NCI-H1048 (cell line): ENCODE measurements around the gene BAX.

Experiments used
- DNase-seq: peaks from one replicate; lab custom pipeline; 2025; lab: John Stamatoyannopoulos, UW

The BAX gene

DNA sequence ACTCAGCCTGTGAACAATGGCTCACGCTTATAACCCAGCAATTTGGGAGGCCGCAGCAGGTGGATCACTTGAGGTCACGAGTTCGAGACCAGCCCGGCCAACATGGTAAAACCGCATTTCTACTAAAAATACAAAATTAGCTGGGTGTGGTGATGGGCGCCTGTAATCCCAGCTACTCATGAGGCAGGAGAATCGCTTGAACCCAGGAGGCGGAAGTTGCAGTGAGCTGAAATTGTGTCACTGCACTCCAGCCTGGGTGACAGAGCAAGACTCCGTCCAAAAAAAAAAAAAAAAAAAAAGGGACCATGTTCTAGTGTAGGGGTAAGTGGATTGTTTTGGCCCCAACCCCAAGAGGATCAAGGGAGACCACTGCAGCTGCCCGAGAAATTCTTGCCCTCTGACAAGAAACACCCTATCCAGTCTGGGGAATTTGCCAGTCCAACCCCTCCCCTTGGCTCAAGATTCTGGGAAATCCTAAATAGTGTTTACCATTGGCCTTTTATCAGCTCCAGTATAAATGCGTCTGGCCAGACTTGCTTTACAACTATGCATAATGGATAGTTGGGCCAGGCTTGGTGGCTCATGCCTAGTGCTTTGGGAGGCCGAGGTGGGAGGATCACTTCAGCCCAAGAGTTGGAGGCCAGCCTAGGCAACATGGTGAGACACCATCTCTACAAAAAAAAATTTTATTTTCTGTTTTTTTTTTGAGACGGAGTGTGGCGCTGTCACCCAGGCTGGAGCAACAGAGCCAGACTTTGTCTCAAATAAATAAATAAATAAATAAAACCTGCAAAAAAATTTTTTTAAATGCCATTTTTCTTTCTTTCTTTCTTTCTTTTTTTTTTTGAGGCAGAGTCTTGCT lies 26.3 kb upstream of the BAX start:
- DNase-seq: no peak

DNA sequence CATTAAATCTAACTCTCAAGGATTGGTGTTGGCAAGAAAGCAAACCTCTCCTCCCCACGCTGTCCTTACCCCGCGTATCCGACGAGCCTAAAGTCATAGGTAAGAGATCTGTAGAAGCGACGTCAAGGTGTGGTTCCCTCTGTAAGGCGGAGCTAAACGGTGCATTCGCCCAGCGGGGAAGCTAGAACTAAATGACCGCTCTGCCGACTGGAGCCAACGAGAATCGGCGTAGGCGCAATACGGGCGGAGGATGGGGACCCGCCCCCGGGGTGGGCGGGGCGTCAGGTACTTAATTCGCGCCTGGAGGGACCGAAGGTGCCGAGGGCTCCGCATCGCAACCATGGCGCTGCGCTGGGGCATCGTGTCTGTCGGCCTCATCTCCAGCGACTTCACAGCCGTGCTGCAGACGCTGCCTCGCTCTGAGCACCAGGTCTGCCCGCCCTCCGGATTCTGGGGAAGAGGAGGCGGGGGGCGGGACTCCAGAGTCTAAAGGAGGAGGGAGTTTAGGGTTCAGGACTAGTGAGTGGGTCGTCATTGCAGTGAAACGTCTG lies 21.2 kb upstream of the BAX start, which contains the start of gene DHDH:
TSS of gene DHDH (plus strand) at position 318 of the 551 bp plus-strand sequence. CDS start at position 341, 23 bp downstream.
- DNase-seq: peak; percentile 86

DNA sequence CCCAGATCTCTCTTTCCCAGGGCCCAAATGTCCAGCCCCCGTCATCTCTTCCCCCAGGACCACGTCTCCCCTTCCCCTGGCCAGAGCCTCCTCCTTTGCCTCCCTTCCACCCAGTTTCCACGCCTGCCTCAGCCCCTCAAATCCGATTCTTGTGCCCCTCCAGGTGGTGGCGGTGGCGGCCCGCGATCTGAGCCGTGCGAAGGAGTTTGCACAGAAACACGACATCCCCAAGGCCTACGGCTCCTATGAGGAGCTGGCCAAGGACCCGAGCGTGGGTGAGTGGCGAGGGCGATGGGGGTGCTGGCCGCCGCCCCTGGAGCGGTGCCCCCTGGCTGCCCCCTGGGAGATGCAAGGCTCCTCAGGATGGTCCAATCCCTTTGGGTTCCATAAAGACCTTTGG lies 19.8 kb upstream of the BAX start:
- DNase-seq: no peak

DNA sequence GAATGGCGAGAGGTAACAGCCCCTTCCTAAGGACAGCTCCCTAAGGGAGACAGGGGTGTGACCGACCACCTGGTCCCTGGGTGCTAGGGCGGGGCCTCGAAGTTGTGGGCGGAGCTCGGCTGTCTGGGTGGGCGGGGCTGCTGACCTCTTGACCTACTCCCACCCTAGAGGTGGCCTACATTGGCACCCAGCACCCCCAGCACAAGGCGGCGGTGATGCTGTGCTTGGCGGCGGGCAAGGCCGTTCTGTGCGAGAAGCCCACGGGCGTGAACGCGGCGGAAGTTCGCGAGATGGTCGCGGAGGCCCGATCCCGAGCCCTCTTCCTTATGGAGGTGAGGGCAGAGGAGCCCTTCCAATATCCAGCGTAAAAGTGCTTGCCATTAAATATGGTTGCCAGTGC lies 18.8 kb upstream of the BAX start:
- DNase-seq: no peak

DNA sequence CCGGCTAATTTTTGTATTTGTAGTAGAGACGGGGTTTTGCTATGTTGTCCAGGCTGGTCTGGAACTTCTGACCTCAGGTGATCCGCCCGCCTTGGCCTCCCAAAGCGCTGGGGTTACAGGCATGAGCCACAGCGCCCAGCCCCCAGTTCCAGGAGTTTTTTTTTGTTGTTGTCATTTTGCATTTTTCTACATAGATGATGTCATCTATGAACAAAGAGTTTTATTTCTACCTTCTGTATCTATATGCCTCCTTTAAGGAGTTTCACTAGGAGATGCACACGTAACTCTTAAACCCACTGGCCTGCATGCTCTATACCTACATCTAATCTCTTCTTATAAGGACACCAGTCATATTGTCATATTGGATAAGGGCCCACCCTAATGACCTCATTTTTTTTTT lies 16.4 kb upstream of the BAX start:
- DNase-seq: no peak

DNA sequence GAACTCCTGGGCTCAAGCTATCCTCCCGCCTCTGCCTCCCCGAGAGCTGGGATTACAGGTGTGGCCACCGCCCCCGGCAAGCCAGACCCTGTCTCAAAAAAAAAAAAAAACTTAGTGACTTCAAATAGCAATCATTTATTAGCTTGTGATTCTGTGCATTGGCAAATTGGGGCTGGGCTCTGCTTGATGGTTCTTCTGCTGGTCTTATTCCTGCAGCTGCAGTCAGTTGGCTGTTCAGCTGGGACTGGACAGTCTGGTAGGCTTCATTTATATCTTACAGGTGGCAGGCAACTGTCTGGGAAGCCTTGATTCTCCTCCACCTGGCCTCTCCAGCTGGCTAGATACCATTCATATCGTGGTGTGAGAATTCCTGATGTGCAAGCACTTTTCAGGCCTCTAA lies 13.8 kb upstream of the BAX start:
- DNase-seq: no peak

DNA sequence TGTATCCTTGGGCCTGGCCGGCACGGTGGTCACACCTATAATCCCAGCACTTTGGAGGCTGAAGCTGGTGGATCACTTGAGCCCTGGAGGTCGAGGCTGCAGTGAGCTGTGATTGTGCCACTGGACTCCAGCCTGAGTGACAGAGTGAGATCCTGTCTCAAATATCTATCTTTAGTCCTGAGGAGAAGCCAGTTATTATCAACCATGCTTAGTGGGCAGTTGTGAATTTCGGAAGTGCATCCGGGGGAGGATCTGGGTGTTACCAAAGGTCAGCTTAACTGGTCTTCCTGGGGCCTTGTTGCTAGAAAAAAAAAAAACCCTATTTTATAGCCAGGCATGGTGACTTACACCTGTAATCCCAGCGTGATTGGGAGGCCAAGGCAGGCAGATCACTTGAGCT lies 11.6 kb upstream of the BAX start:
- no peak for DNase-seq

DNA sequence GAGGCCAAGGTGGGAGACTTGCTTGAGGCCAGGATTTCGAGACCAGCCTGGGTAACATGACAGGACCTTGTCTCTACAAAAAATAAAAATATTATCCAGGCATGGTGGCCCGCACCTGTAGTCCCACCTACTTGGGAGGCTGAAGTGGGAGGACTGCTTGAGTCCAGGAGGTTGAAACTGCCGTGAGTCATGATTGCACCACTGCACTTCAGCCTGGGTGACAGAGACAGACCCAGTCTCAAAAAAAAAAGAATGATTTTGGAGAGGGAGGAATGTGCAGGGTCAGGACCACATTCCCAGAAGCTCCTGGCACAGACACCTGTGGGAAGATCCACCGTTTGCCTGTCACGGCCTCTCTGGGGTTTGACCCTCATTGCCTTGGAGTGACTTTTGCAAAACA lies 9.3 kb upstream of the BAX start:
- no peak for DNase-seq

DNA sequence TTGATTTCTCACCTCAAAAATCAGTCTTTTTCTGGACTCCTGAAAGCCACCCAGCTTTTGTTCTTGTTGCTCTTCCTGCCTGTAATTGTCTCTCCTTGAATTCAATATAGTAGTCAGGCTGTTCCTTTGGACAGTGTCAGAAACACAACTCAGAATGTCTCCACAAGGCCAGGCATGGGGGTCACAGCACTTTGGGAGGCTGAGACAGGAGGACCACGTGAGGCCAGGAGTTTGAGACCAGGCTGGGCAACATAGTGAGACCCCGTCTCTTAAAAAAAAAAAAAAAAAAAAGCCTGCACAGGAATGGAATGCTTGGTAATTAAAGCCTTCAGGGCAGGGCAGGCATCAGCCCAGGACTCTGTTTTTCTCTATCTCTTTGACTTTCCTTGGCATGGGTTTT lies 8.9 kb upstream of the BAX start:
- DNase-seq: no peak

DNA sequence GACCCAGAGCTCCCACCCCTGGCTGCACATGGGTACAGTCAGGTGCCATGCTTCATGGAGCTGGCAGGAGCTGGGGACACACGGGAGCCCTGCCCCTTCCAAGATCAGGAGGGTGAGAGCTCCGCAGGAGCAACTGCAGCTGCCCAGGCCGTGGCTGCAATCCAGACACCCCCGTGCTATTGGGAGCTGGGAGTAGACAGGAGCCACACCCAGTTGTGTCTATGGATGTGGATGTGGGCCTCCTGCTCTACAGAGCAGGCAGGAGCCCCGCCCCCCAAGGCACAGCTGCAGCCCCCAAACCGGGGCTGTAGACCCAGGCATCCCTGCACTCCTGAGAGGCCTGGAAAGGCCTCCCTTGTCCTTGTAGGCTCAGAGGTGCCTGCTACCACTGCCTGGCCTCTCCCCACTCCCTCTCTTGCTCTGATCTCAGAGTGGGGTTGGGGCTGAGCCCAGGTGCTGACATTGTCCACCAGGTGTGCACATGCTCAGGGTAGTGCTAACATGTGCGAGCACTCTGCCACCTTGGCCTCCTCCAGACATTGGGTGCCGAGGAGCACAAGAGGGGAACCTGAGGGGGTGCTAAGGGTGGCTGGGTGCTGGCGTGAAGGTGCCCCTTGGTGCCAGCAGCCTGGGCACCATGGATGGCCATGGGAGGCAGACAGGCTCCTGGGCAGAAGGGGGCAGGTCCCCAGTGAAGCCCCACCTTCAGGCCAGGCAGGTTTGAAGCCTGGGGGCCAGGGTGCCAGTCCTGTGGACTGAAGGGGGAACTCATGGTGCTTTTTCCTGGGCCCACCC lies 8.0 kb upstream of the BAX start:
- DNase-seq: no peak

DNA sequence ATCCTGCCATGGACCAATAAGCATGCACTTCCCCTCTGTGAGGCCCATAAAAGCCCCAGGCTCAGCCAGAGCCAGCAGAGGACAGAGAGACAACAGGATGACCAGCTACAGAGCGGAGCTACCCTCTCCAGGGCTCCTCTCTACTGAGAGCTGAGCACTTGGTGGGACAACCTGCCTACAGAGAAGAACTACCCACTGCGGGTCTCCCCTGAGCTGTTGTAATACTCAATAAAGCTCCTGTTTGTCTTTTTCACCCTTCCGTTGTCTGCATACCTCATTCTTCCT lies 7.5 kb upstream of the BAX start:
- no peak for DNase-seq

DNA sequence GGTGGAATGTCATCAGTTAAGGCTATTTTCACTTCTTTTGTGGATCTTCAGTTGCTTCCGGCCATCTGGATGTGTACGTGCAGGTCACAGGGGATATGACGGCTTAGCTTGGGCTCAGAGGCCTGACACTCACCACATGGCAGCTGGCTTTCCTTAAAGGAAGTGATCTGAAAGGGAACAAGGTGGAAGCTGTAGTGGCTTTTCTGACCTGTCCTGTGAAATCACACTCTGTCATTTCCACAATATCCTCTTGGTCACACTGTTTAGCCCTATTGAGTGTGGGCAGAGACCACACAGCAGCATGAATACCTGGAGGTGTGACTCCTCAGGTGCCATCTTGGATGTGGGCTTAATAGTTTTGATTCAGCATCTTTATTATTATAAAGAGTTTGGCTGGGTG lies 4.5 kb upstream of the BAX start:
- DNase-seq: no peak

DNA sequence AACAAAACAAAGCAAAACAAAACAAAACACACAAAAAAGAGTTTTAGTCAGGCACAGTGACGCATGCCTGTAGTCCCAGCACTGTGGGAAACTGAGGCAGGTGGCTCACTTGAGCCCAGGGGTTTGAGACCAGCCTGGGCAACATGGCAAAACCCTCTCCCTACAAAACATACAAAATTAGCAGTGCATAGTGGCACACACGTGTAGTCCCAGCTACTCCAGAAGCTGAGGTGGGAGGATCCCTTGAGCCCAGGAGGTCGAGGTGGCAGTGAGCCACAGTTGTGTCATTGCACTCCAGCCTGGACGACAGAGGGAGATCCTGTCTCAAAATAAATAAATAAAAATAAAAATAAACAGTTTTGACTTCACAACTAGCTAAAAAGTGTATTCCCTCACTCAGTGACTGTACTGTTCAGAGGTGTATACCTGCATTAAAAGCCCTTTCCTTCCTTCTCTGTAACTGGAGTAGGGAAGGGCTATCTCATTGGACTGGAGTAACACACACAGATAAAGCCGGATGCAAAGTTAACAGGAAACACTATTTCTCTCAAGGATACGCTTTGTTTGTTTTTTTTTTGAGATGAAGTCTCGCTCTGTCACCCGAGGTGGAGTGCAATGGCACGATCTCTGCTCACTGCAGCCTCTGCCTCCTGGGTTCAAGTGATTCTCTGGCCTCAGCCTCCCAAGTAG lies 3.7 kb upstream of the BAX start:
- DNase-seq: no peak

DNA sequence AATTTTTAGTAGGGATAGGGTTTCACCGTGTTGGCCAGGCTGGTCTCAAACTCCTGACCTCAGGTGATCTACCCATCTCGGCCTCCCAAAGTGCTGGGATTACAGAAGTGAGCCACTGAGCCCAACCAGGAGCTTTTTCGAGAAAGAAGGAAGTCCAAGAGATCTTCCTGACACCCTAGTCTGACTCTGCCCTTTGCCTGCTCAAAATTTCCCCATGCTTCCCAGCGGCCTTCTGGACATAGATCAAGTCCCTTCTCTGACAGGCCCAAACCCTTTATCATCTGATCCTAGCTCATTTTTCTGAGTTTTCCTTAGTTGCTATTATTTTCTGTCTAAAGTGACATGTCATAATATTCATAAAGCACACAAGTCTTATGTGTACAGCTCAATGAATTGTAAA lies 1.5 kb upstream of the BAX start:
- DNase-seq: no peak

DNA sequence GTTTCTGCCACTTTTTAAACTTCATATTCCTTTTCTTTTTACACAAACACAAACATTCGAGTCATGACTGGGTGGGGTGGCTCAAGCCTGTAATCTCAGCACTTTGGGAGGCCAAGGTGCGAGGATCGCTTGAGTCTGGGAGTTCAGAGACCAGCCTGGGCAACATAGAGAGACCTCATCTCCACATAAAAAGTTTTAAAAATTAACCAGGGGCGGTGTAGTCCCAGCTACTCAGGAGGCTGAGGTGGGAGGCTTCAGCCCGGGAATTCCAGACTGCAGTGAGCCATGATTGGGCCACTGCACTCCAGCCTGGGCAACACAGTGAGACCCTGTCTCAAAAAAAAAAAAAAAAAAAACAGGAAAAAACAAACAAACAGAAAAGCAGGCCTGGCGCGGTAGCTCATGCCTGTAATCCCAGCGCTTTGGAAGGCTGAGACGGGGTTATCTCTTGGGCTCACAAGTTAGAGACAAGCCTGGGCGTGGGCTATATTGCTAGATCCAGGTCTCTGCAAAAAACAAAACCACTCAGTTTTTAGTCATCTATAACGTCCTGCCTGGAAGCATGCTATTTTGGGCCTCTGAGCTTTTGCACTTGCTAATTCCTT lies 583 bp upstream of the BAX start:
- DNase-seq: no peak

DNA sequence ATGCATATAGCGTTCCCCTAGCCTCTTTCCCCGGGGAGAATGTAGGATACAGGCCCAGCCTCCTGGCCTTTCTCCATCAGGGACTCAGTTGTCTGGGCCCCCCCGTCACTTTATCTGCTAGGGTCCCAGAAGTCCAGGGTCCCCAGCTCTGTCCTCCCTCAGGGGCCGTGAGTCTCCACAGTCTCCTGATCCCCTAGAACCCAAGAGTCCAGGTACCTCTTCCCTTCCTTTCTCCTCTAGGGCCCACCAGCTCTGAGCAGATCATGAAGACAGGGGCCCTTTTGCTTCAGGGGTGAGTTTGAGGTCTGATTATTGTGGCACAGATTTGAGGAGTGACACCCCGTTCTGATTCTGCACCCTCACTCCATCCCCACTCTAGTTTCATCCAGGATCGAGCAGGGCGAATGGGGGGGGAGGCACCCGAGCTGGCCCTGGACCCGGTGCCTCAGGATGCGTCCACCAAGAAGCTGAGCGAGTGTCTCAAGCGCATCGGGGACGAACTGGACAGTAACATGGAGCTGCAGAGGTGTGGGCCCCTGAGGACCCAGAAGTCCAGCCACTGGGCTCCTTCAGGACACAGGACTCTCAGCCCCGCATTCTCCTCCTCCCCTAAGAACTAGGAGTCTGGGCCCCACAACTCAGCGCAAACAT lies 758 bp downstream of the BAX start:
- DNase-seq: no peak

DNA sequence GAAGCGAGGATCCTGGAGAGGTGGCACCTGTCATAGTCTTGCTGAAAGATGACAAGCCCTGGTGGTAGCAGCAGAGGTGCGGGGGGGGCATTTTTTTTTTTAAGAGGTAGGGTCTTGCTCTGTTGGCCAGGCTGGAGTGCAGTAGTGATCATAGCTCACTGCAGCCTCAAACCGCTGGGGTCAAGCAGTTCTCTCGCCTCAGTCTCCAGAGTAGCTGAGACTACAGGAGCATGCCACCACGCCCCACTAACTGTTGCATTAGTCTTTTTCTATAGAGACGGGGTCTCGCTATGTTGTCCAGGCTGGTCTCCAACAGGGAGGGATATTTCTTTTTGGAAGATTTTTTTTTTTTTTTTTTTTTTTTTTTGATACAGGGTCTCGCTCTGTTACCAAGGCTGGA lies 3.3 kb downstream of the BAX start:
- DNase-seq: no peak

DNA sequence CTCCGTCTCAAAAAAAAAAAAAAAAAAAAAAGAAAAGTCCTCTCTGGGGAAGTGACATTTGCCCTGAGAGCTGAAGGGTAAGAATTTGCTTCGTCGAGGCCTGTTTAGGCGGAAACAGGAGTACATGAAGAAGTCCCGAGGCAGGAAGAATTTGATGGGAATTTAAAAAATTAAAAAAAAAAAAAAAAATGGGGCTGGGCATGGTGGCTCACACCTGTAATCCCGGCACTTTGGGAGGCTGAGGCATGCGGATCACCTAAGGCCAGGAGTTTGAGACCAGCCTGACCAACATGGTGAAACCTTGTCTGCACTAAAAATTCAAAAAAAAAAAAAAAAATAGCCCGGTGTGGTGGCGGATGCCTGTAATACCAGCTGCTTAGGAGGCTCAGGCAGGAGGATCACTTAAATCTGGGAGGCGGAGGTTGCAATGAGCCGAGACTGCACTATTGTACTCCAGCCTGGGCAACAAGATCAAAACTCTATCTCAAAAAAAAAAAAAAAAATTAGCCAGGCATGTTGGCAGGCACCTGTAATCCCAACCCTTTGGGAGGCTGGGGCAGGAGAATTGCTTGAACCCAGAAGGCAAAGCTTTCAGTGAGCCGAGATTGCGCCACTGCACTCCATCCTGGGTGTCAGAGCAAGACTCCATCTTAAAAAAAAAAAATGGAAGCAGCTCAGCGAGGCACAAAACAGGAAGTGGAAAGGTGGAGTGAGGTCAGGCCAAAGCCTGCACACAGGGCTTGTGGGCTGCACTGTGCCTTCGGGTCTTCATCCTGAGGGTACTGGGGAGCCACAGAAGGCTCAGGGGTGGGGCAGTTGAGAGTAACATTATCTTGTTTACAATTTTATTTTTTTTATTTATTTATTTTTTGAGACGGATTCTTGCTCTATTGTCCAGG lies 4.9 kb downstream of the BAX start:
- no peak for DNase-seq

DNA sequence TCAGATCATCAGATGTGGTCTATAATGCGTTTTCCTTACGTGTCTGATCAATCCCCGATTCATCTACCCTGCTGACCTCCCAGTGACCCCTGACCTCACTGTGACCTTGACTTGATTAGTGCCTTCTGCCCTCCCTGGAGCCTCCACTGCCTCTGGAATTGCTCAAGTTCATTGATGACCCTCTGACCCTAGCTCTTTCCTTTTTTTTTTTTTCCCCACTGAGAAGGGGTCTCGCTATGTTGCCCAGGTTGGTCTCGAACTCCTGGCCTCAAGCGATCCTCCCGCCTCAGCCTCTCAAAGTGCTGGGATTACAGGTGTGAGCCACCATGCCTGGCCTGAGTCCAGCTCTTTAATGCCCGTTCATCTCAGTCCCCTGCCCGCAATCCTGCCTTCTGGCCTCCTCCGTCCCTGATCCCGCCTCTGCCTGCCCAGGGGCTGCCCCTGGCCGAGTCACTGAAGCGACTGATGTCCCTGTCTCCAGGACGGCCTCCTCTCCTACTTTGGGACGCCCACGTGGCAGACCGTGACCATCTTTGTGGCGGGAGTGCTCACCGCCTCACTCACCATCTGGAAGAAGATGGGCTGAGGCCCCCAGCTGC lies 6.5 kb downstream of the BAX start:
- no peak for DNase-seq

DNA sequence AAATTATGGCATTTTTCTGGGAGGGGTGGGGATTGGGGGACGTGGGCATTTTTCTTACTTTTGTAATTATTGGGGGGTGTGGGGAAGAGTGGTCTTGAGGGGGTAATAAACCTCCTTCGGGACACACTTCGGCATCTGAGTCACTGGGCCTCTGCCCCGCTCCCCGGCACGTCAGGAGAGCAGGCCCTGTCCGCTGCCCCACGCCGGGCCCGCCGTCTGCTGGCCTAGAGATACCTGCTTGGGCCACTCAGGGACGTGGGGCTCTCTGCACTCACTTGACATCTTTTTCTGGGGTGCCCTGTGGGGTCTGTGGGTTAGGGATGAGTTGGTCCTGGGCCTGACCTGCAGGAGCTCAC lies 7.0 kb downstream of the BAX start:
- no peak for DNase-seq
